Neural cell (in vitro differentiated cells): ENCODE results near the gene XPO4.

Source experiments
- EZH2 ChIP-seq: fragments of 200-600, 300-800 bp; shearing (Covaris generic), sonication (generic); IDR thresholded peaks from 2 replicates; pipeline ENCODE4 v1.6.1; 2014; ENCODE audit warnings: antibody characterized with exemption, low read length, borderline replicate concordance, mild to moderate bottlenecking; ENCODE audit not compliant: insufficient read depth, poor library complexity, severe bottlenecking
- MXI1 ChIP-seq: fragments of 450-650 bp; conservative IDR thresholded peaks from 2 replicates; pipeline ENCODE4 v1.6.1; 2014; ENCODE audit warnings: antibody characterized with exemption, mild to moderate bottlenecking; ENCODE audit not compliant: poor library complexity, severe bottlenecking
- POLR2AphosphoS5 ChIP-seq: IDR thresholded peaks from 2 replicates; pipeline ENCODE4 v1.6.1; 2012
- TAF1 ChIP-seq: IDR thresholded peaks from 2 replicates; pipeline ENCODE4 v1.6.1; 2012; ENCODE audit warnings: low read depth
- TF ChIP-seq, protein P1 (sequence below): fragments of 450-650 bp; IDR thresholded peaks from 2 replicates; pipeline ENCODE4 v1.5.1; 2014; ENCODE audit warnings: antibody characterized with exemption, mild to moderate bottlenecking, moderate library complexity; ENCODE audit not compliant: poor library complexity, severe bottlenecking
- TF ChIP-seq, protein P2 (sequence below): IDR thresholded peaks from 2 replicates; pipeline ENCODE4 v1.6.1; 2012; ENCODE audit warnings: borderline replicate concordance

DNA sequence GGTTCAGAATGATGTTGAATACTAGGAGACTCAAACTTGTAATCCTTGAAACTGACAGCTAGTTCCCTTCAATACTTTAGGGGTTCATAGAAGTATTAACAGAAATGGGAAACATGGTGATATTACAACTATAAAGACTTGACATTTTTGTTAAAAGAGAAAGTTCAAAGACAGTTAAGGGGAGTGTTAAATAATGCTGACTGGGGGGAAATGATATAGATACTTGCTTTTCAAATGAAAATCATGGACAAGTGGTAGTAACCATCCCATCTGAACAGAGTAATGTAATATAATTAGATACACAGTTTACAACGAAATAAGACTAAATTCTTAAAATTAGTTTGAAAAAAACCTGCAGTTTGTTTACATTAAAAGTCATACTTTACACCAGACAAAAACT lies 122.2 kb downstream of the XPO4 start:
- TF ChIP-seq EZH2 (no peak), POLR2AphosphoS5 (no peak), MXI1 (no peak), TAF1 (no peak)
- TF ChIP-seq, protein P1, sequence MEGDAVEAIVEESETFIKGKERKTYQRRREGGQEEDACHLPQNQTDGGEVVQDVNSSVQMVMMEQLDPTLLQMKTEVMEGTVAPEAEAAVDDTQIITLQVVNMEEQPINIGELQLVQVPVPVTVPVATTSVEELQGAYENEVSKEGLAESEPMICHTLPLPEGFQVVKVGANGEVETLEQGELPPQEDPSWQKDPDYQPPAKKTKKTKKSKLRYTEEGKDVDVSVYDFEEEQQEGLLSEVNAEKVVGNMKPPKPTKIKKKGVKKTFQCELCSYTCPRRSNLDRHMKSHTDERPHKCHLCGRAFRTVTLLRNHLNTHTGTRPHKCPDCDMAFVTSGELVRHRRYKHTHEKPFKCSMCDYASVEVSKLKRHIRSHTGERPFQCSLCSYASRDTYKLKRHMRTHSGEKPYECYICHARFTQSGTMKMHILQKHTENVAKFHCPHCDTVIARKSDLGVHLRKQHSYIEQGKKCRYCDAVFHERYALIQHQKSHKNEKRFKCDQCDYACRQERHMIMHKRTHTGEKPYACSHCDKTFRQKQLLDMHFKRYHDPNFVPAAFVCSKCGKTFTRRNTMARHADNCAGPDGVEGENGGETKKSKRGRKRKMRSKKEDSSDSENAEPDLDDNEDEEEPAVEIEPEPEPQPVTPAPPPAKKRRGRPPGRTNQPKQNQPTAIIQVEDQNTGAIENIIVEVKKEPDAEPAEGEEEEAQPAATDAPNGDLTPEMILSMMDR = no peak
- TF ChIP-seq, protein P2, sequence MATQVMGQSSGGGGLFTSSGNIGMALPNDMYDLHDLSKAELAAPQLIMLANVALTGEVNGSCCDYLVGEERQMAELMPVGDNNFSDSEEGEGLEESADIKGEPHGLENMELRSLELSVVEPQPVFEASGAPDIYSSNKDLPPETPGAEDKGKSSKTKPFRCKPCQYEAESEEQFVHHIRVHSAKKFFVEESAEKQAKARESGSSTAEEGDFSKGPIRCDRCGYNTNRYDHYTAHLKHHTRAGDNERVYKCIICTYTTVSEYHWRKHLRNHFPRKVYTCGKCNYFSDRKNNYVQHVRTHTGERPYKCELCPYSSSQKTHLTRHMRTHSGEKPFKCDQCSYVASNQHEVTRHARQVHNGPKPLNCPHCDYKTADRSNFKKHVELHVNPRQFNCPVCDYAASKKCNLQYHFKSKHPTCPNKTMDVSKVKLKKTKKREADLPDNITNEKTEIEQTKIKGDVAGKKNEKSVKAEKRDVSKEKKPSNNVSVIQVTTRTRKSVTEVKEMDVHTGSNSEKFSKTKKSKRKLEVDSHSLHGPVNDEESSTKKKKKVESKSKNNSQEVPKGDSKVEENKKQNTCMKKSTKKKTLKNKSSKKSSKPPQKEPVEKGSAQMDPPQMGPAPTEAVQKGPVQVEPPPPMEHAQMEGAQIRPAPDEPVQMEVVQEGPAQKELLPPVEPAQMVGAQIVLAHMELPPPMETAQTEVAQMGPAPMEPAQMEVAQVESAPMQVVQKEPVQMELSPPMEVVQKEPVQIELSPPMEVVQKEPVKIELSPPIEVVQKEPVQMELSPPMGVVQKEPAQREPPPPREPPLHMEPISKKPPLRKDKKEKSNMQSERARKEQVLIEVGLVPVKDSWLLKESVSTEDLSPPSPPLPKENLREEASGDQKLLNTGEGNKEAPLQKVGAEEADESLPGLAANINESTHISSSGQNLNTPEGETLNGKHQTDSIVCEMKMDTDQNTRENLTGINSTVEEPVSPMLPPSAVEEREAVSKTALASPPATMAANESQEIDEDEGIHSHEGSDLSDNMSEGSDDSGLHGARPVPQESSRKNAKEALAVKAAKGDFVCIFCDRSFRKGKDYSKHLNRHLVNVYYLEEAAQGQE = no peak
